OCI-LY7 (cell line): ENCODE results near the gene GATA1. TPM values are rescaled to one million over a fixed set of nuclear protein-coding genes. Genes with fewer than 3 reads are reported as not detected.

Experiments used
- BruUV-seq: library from RNA; stranded (reverse); fragments of 400-500 nt; replicated peaks from 2 replicates; lab custom pipeline; 2021; lab: Mats Ljungman, UMichigan
- CTCF ChIA-PET: fragments of 300-600 bp; sonication (Branson Sonifier 250); formaldehyde crosslinking; loops from one replicate; lab custom pipeline; 2022; ENCODE audit warnings: antibody characterized with exemption; ENCODE audit not compliant: unreplicated experiment; lab: Charles Lee
- POLR2A ChIA-PET: fragments of 300-600 bp; sonication (Branson Sonifier 250); formaldehyde crosslinking; loops from one replicate; lab custom pipeline; 2022; ENCODE audit warnings: antibody characterized with exemption; lab: Charles Lee
- DNase-seq: peaks from one replicate; pipeline ENCODE4 v3.0.0-alpha.2; 2015; ENCODE audit warnings: low spot score
- H2AFZ ChIP-seq: fragments of 200-600 bp; sonication (generic), shearing (Covaris generic); 2 replicates; pipeline ENCODE4 v1.6.1; 2014; ENCODE audit warnings: mild to moderate bottlenecking, antibody characterized with exemption, low read length, moderate library complexity
- H3K27ac ChIP-seq: fragments of 200-600 bp; sonication (generic); 2 replicates; pipeline ENCODE4 v1.5.1; 2014; ENCODE audit warnings: mixed run types, low read depth, mild to moderate bottlenecking, moderate library complexity, low read length, inconsistent platforms; ENCODE audit not compliant: poor library complexity, severe bottlenecking
- H3K36me3 ChIP-seq: fragments of 200-600 bp; sonication (generic); 2 replicates; pipeline ENCODE4 v1.6.1; 2014; ENCODE audit warnings: mild to moderate bottlenecking, antibody characterized with exemption, low read length, moderate library complexity, mixed read lengths; ENCODE audit not compliant: insufficient read depth
- H3K4me1 ChIP-seq: fragments of 200-600 bp; sonication (generic); 2 replicates; pipeline ENCODE4 v1.5.1; 2014; ENCODE audit warnings: mild to moderate bottlenecking, low read length; ENCODE audit not compliant: insufficient read depth, poor library complexity, severe bottlenecking
- H3K4me2 ChIP-seq: fragments of 200-600 bp; sonication (generic); 2 replicates; pipeline ENCODE4 v1.6.1; 2014; ENCODE audit warnings: mild to moderate bottlenecking, low read length
- H3K4me3 ChIP-seq: fragments of 200-600 bp; sonication (generic); 2 replicates; pipeline ENCODE4 v1.5.1; 2014; ENCODE audit warnings: mild to moderate bottlenecking, low read depth, low read length; ENCODE audit not compliant: poor library complexity, severe bottlenecking
- H3K79me2 ChIP-seq: fragments of 200-600 bp; sonication (generic); 2 replicates; pipeline ENCODE4 v1.6.1; 2016; ENCODE audit warnings: low read depth, mild to moderate bottlenecking, low read length, moderate library complexity, mixed read lengths; ENCODE audit not compliant: insufficient read depth
- H3K9me2 ChIP-seq: fragments of 200-600 bp; sonication (generic); 2 replicates; pipeline ENCODE4 v1.6.1; 2016; ENCODE audit warnings: mild to moderate bottlenecking, low read length, mixed read lengths; ENCODE audit not compliant: insufficient read depth
- H3K9me3 ChIP-seq: fragments of 200-600 bp; sonication (generic); 2 replicates; pipeline ENCODE4 v1.6.1; 2014; ENCODE audit warnings: mild to moderate bottlenecking, mixed run types, low read length, mixed read lengths
- H4K20me1 ChIP-seq: fragments of 200-600 bp; sonication (generic); 2 replicates; pipeline ENCODE4 v1.6.1; 2014; ENCODE audit warnings: mild to moderate bottlenecking, antibody characterized with exemption, low read length, moderate library complexity, mixed read lengths; ENCODE audit not compliant: insufficient read depth
- EZH2phosphoT487 ChIP-seq: fragments of 200-600 bp; sonication (generic); IDR thresholded peaks from 2 replicates; pipeline ENCODE4 v1.6.1; 2018; ENCODE audit warnings: low read depth, borderline replicate concordance, mild to moderate bottlenecking, mixed run types, antibody characterized with exemption, low read length, moderate library complexity, mixed read lengths
- intact Hi-C: fragments of 100-400 bp; cut with micrococcal nuclease; formaldehyde crosslinking; loops from one replicate; pipeline ENCODE4 v1.10.0; 2022; ENCODE audit not compliant: unreplicated experiment
- total RNA-seq, 2 experiments: library from RNA; depleted of rRNA in 1 of 2; stranded (reverse); fragments of >200 nt in 1 of 2; shearing (Covaris generic) in 1 of 2; gene quantifications; 2 replicates each; pipeline ENCODE4 v1.2.3, GENCODE V29; 2014 to 2022
- TF ChIP-seq, protein P1 (sequence below): fragments of 200-600 bp; sonication (generic); conservative IDR thresholded peaks from 2 replicates; pipeline ENCODE4 v1.5.1; 2014; ENCODE audit warnings: mild to moderate bottlenecking, antibody characterized with exemption, low read length, moderate library complexity, mixed read lengths

The GATA1 gene
- total RNA-seq, 2 experiments from 2014 or later = not detected

DNA sequence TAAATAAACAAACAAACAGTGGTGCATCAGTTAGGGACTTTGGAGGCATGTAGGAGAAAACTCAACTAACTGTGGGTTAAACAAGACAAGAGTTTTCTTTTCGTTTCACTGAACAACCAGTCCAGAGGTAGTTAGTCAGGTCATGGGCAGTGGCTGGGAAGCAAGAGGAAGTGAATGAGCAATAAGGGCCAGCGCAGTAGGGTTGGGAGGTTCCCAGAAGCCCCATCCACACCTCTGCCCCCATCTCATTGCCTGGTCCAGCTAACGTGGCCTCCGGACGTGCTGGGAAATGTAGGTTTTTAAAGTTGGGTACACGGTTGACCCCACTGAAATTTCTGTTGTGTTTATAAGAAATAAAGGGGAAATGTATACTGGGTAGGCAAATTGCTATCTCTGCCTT, 16.1 kb upstream of the GATA1 start:
- H3K79me2 ChIP-seq = no peaks in the 10 kb centered on the region
- no peak overlapping the region for H3K4me2 ChIP-seq
- H3K9me3 ChIP-seq = no peaks in the 10 kb centered on the region
- H3K27ac ChIP-seq = no peak overlapping the region
- ChIA-PET CTCF (no interaction called here), POLR2A (no interaction called here)
- no peaks in the 10 kb centered on the region for H3K4me1 ChIP-seq
- no peak overlapping the region for H2AFZ ChIP-seq
- no peaks in the 10 kb centered on the region for H3K9me2 ChIP-seq
- no peak for DNase-seq
- intact Hi-C loops = no loop called here
- BruUV-seq = no TSS peak
- no peaks in the 10 kb centered on the region for H3K36me3 ChIP-seq
- TF ChIP-seq, protein P1, sequence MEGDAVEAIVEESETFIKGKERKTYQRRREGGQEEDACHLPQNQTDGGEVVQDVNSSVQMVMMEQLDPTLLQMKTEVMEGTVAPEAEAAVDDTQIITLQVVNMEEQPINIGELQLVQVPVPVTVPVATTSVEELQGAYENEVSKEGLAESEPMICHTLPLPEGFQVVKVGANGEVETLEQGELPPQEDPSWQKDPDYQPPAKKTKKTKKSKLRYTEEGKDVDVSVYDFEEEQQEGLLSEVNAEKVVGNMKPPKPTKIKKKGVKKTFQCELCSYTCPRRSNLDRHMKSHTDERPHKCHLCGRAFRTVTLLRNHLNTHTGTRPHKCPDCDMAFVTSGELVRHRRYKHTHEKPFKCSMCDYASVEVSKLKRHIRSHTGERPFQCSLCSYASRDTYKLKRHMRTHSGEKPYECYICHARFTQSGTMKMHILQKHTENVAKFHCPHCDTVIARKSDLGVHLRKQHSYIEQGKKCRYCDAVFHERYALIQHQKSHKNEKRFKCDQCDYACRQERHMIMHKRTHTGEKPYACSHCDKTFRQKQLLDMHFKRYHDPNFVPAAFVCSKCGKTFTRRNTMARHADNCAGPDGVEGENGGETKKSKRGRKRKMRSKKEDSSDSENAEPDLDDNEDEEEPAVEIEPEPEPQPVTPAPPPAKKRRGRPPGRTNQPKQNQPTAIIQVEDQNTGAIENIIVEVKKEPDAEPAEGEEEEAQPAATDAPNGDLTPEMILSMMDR = no peak
- TF ChIP-seq EZH2phosphoT487 = no peak
- H3K4me3 ChIP-seq = no peak overlapping the region
- no peaks in the 10 kb centered on the region for H4K20me1 ChIP-seq

DNA sequence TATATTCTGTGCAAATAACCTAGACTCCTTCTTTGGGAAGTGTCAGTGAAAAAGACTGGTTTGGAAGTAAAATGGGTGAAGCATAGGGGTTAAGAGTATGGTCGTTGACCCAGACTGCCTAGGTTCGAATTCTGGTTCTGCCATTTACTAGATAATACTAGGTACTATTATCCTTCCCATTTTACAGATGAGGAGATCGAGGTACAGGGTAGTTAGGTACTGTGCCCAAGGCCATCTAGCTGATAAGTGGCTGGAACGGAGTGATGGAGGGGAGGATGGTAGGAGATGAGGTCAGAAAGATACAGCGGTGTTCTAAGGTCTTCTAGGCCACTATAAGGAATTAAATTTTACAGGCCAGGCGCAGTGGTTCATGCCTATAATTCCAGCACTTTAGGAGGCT, 13.8 kb upstream of the GATA1 start:
- no peaks in the 10 kb centered on the region for H4K20me1 ChIP-seq
- CTCF ChIA-PET = no interaction called here
- no peaks in the 10 kb centered on the region for H3K36me3 ChIP-seq
- no peaks in the 10 kb centered on the region for H3K9me2 ChIP-seq
- H3K4me3 ChIP-seq = no peak overlapping the region
- H2AFZ ChIP-seq = no peak overlapping the region
- no peaks in the 10 kb centered on the region for H3K79me2 ChIP-seq
- POLR2A ChIA-PET = no interaction called here
- no peaks in the 10 kb centered on the region for H3K9me3 ChIP-seq
- H3K4me1 ChIP-seq = no peaks in the 10 kb centered on the region
- no peak overlapping the region for H3K4me2 ChIP-seq
- DNase-seq = no peak
- TF ChIP-seq, protein P1 = no peak
- no peak for TF ChIP-seq EZH2phosphoT487
- H3K27ac ChIP-seq = no peak overlapping the region
- intact Hi-C loops = no loop called here
- BruUV-seq = no TSS peak

DNA sequence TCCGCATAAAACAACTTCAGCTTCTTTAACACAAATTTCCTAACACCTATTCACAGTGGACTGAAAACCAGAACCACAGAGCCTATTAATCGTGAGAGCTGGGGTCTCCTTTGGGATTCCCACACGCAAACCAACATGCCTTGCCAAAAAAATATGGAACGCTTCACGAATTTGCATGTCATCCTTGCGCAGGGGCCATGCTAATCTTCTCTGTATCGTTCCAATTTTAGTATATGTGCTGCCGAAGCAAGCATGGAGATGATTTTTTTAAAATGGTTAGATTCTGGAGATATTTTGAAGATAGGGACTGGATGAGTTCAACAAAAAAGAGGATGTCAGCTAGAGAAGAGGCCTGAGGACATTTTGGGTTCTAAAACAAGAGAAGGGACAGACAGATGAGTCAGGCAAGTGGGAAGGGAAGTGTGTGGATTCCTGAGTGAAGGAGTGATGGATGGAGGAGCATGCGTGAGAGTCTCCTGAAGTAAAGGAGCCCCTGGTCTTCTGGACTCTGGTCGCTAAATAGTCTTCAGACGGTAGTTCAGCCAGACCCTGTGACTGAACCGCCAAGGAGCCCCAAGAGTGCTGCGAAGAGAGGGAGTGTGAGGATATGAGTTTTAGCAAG, 9.5 kb upstream of the GATA1 start:
- H3K36me3 ChIP-seq = no peaks in the 10 kb centered on the region
- no peaks in the 10 kb centered on the region for H3K9me3 ChIP-seq
- no peak overlapping the region for H3K27ac ChIP-seq
- H3K79me2 ChIP-seq = no peaks in the 10 kb centered on the region
- DNase-seq = no peak
- CTCF ChIA-PET = no interaction called here
- no peaks in the 10 kb centered on the region for H3K9me2 ChIP-seq
- no TSS peak for BruUV-seq
- intact Hi-C loops = no loop called here
- TF ChIP-seq, protein P1 = no peak
- TF ChIP-seq EZH2phosphoT487 = no peak
- no peak overlapping the region for H3K4me3 ChIP-seq
- no peak overlapping the region for H2AFZ ChIP-seq
- no peak overlapping the region for H3K4me2 ChIP-seq
- H3K4me1 ChIP-seq = no peaks in the 10 kb centered on the region
- H4K20me1 ChIP-seq = no peaks in the 10 kb centered on the region
- POLR2A ChIA-PET = interaction anchor here (0.6 to 1.0 kb wide), 2 partner anchors 25 to 239 kb away, joined by 4 read pairs; partner anchors contain the start of gene HDAC6
